Liver (tissue), 9 donors: ENCODE results near the gene ATP6V1F. TPM values are rescaled to one million over a fixed set of nuclear protein-coding genes. Genes with fewer than 3 reads are reported as not detected.

Experiments used
- DNase-seq: peaks from one replicate; pipeline ENCODE4 v3.0.0-alpha.2; 2017; ENCODE audit warnings: low spot score
- H3K27ac ChIP-seq, 2 donors: one replicate each; pipeline ENCODE4 v1.7.0; 2013; ENCODE audit warnings: inconsistent platforms in 2 of 2, low read length in 2 of 2, control low read depth in 1 of 2, low read depth in 1 of 2, mild to moderate bottlenecking in 1 of 2
- H3K27me3 ChIP-seq, 4 donors: one replicate each; pipeline versions ENCODE4 v1.6.1 to v1.7.0; 2013; ENCODE audit warnings: low read length in 3 of 4, inconsistent platforms in 1 of 4, mild to moderate bottlenecking in 1 of 4, moderate library complexity in 1 of 4; ENCODE audit not compliant: control insufficient read depth in 4 of 4, insufficient read depth in 4 of 4
- H3K36me3 ChIP-seq, 4 donors: one replicate each; pipeline versions ENCODE4 v1.6.1 to v1.7.0; 2013; ENCODE audit warnings: low read length in 3 of 4, mild to moderate bottlenecking in 3 of 4, low read depth in 1 of 4, moderate library complexity in 1 of 4; ENCODE audit not compliant: control insufficient read depth in 4 of 4, insufficient read depth in 3 of 4
- H3K4me1 ChIP-seq, 4 donors: one replicate each; pipeline versions ENCODE4 v1.6.1 to v1.7.0; 2013; ENCODE audit warnings: low read length in 3 of 4, mild to moderate bottlenecking in 3 of 4, moderate library complexity in 1 of 4; ENCODE audit not compliant: control insufficient read depth in 4 of 4, insufficient read depth in 4 of 4
- H3K4me3 ChIP-seq, 3 donors: one replicate each; pipeline versions ENCODE4 v1.6.1 to v1.7.0; 2013; ENCODE audit warnings: low read length in 3 of 3, control low read depth in 1 of 3, low read depth in 1 of 3, mild to moderate bottlenecking in 1 of 3
- H3K9ac ChIP-seq, 2 donors: one replicate each; pipeline ENCODE4 v1.7.0; 2013; ENCODE audit warnings: low read length in 2 of 2, mild to moderate bottlenecking in 2 of 2, moderate library complexity in 2 of 2, control low read depth in 1 of 2, low read depth in 1 of 2
- H3K9me3 ChIP-seq, 4 donors: one replicate each; pipeline versions ENCODE4 v1.6.1 to v1.7.0; 2013; ENCODE audit warnings: low read length in 3 of 4; ENCODE audit not compliant: control insufficient read depth in 4 of 4
- ATF3 ChIP-seq: IDR thresholded peaks from 2 replicates; pipeline ENCODE4 v1.6.1; 2016; ENCODE audit warnings: antibody characterized with exemption
- CTCF ChIP-seq: fragments of 150-350 bp; IDR thresholded peaks from 2 replicates; pipeline ENCODE4 v1.5.1; 2017; ENCODE audit warnings: improper control_type of control experiment, low read depth, low read length; ENCODE audit not compliant: missing input control
- EGR1 ChIP-seq, 2 donors: IDR thresholded peaks; 2 replicates each; pipeline ENCODE4 v1.6.1; 2016 to 2018; ENCODE audit warnings: antibody characterized with exemption in 2 of 2, low read depth in 2 of 2
- FOXA1 ChIP-seq: IDR thresholded peaks from 2 replicates; pipeline ENCODE4 v1.6.1; 2016; ENCODE audit warnings: antibody characterized with exemption
- FOXA2 ChIP-seq: IDR thresholded peaks from 2 replicates; pipeline ENCODE4 v1.6.1; 2016; ENCODE audit warnings: antibody characterized with exemption
- GABPA ChIP-seq, 2 donors: IDR thresholded peaks in 1 of 2; conservative IDR thresholded peaks in 1 of 2; 2 replicates each; pipeline ENCODE4 v1.6.1; 2016; ENCODE audit warnings: antibody characterized with exemption in 2 of 2, mild to moderate bottlenecking in 1 of 2, moderate library complexity in 1 of 2
- HNF4A ChIP-seq, 2 donors: conservative IDR thresholded peaks; 2 replicates each; pipeline ENCODE4 v1.6.1; 2016; ENCODE audit warnings: antibody characterized with exemption in 2 of 2, mild to moderate bottlenecking in 2 of 2
- HNF4G ChIP-seq: IDR thresholded peaks from 2 replicates; pipeline ENCODE4 v1.6.1; 2016; ENCODE audit warnings: antibody characterized with exemption
- JUND ChIP-seq, 2 donors: IDR thresholded peaks; 2 replicates each; pipeline ENCODE4 v1.6.1; 2016; ENCODE audit warnings: antibody characterized with exemption in 2 of 2
- MAX ChIP-seq: IDR thresholded peaks from 2 replicates; pipeline ENCODE4 v1.6.1; 2016; ENCODE audit warnings: antibody characterized with exemption
- NR2F2 ChIP-seq: IDR thresholded peaks from 2 replicates; pipeline ENCODE4 v1.6.1; 2016; ENCODE audit warnings: antibody characterized with exemption
- RAD21 ChIP-seq, 2 donors: IDR thresholded peaks; 2 replicates each; pipeline ENCODE4 v1.6.1; 2016; ENCODE audit warnings: antibody characterized with exemption in 2 of 2, mild to moderate bottlenecking in 2 of 2
- REST ChIP-seq: IDR thresholded peaks from 2 replicates; pipeline ENCODE4 v1.6.1; 2016; ENCODE audit warnings: antibody characterized with exemption, mild to moderate bottlenecking
- SP1 ChIP-seq: IDR thresholded peaks from 2 replicates; pipeline ENCODE4 v1.6.1; 2018; ENCODE audit warnings: antibody characterized with exemption, mild to moderate bottlenecking
- YY1 ChIP-seq: IDR thresholded peaks from 2 replicates; pipeline ENCODE4 v1.6.1; 2016; ENCODE audit warnings: antibody characterized with exemption, mild to moderate bottlenecking
- ZBTB33 ChIP-seq: IDR thresholded peaks from 2 replicates; pipeline ENCODE4 v1.6.1; 2016; ENCODE audit warnings: antibody characterized with exemption
- WGBS: extraction: QIAGEN DNeasy Blood & Tissue Kit; methylation state at CpG from one replicate; pipeline ENCODE4 v1.1.7; 2013; 5-methylcytosine and 5-hydroxymethylcytosine counted together
- polyA plus RNA-seq, 2 donors: library from polyadenylated mRNA; stranded (reverse) in 1 of 2; unstranded in 1 of 2; fragments of 200-250 nt in 1 of 2; fragments of >200 nt in 1 of 2; fragmentation: Nextera tagmentation in 1 of 2; extraction: Ambion mirVana in 1 of 2; gene quantifications; one replicate each; pipeline versions ENCODE4 v1.2.1 to v1.2.3, GENCODE V29; 2013 to 2015
- total RNA-seq, 2 donors: library from RNA; depleted of rRNA; stranded (reverse); fragments of >200 nt; gene quantifications; one replicate each; pipeline ENCODE4 v1.2.3, GENCODE V29; 2014
- donor health status: healthy.
- donor health status: healthy.
- donor health status: healthy.
- donor health status: healthy.
- donor health status: healthy.

Gene ATP6V1F
- total and polyA plus RNA-seq, 4 donors = 23.1 to 111 (median 47.1) TPM

GRCh38 chr7:128867241-128867640 lies 4.6 kb downstream of the ATP6V1F start:
- 90% methylated on average over 4 of the region's 4 CpGs for WGBS
- TF ChIP-seq MAX (no peak), REST (no peak), HNF4A (conservative IDR thresholded peaks at IDR 0.05) (no peak)

GRCh38 chr7:128867842-128868623 lies 5.4 kb downstream of the ATP6V1F start:
- H3K9me3 ChIP-seq = no peaks in the 10 kb centered on the region
- H3K27me3 ChIP-seq = no peaks in the 10 kb centered on the region
- H3K27ac ChIP-seq = no peak overlapping the region
- peaks cover 0 to 9% (median under 1%) of the 10 kb centered on the region in 4 donors for H3K36me3 ChIP-seq
- no peak overlapping the region for H3K9ac ChIP-seq
- no peak overlapping the region for H3K4me3 ChIP-seq
- TF ChIP-seq CTCF (no peak), REST (no peak), ZBTB33 (no peak), GABPA (IDR thresholded peaks at IDR 0.05 in 1 of 2, conservative IDR thresholded peaks at IDR 0.05 in 1 of 2) (no peak), SP1 (no peak), JUND (IDR thresholded peaks at IDR 0.05) (no peak), FOXA2 (no peak), EGR1 (IDR thresholded peaks at IDR 0.05; ENCODE audit: low read depth in 2 of 2) (no peak), NR2F2 (no peak), YY1 (no peak), FOXA1 (no peak), HNF4A (conservative IDR thresholded peaks at IDR 0.05) (no peak), HNF4G (no peak), ATF3 (no peak), MAX (no peak), RAD21 (IDR thresholded peaks at IDR 0.05) (no peak)
- DNase-seq = no peak
- peaks cover 16 to 27% (median 21%) of the 10 kb centered on the region in 4 donors for H3K4me1 ChIP-seq
- WGBS = 83% methylated on average over 11 of the region's 11 CpGs

More at GRCh38 chr7:128867241-128867640, 4.6 kb downstream of the ATP6V1F start:
- Histone ChIP-seq H3K27me3 (no peaks in the 10 kb centered on the region), H3K9ac (no peak overlapping the region), H3K4me1 (peaks cover 16 to 27% (median 21%) of the 10 kb centered on the region in 4 donors), H3K9me3 (no peaks in the 10 kb centered on the region), H3K36me3 (peaks cover 0 to 9% (median under 1%) of the 10 kb centered on the region in 4 donors), H3K4me3 (no peak overlapping the region), H3K27ac (no peak overlapping the region)
- no peak for DNase-seq
